A673 (cell line): ENCODE measurements around the gene HSD17B2. TPM values are rescaled to one million over a fixed set of nuclear protein-coding genes. Genes with fewer than 3 reads are reported as not detected.
"Not testable (repeated sequence)": the region's sequence is repeated elsewhere in the genome, so short reads cannot be mapped to it uniquely, and the experiment has no call there.

Source experiments
- BruUV-seq: library from RNA; stranded (reverse); fragments of 400-500 nt; replicated peaks from 2 replicates; lab custom pipeline; 2021; lab: Mats Ljungman, UMichigan
- CTCF ChIA-PET: fragments of 300-600 bp; sonication (Branson Sonifier 250); formaldehyde crosslinking; loops from one replicate; lab custom pipeline; 2022; ENCODE audit warnings: antibody characterized with exemption; lab: Charles Lee
- POLR2A ChIA-PET: fragments of 300-600 bp; sonication (Branson Sonifier 250); formaldehyde crosslinking; loops from one replicate; lab custom pipeline; 2022; ENCODE audit warnings: antibody characterized with exemption; ENCODE audit not compliant: low non-redundant PET; lab: Charles Lee
- DNase-seq: peaks from one replicate; pipeline ENCODE4 v3.0.0-alpha.2; 2015; ENCODE audit warnings: low spot score
- H3K27ac ChIP-seq: fragments of 200-600 bp; sonication (generic); 2 replicates; pipeline ENCODE4 v1.5.1; 2016; ENCODE audit warnings: mixed run types, low read depth, mild to moderate bottlenecking, mixed read lengths, antibody characterized with exemption, low read length; ENCODE audit not compliant: poor library complexity, severe bottlenecking
- H3K27me3 ChIP-seq: fragments of 200-600 bp; sonication (generic); replicated peaks from 2 replicates; pipeline ENCODE4 v1.6.1; 2017; ENCODE audit warnings: mixed run types, low read depth, mild to moderate bottlenecking, mixed read lengths, antibody characterized with exemption, low read length; ENCODE audit not compliant: insufficient read depth, poor library complexity
- H3K36me3 ChIP-seq: fragments of 200-600 bp; sonication (generic); 2 replicates; pipeline ENCODE4 v1.6.1; 2016; ENCODE audit warnings: mixed run types, mild to moderate bottlenecking, mixed read lengths, antibody characterized with exemption, low read length; ENCODE audit not compliant: insufficient read depth, poor library complexity, severe bottlenecking
- H3K4me1 ChIP-seq: fragments of 200-600 bp; sonication (generic); 2 replicates; pipeline ENCODE4 v1.6.1; 2017; ENCODE audit warnings: mixed run types, mild to moderate bottlenecking, mixed read lengths, antibody characterized with exemption, low read length; ENCODE audit not compliant: insufficient read depth, poor library complexity, severe bottlenecking
- H3K4me3 ChIP-seq: fragments of 200-600 bp; sonication (generic); 2 replicates; pipeline ENCODE4 v1.5.1; 2016; ENCODE audit warnings: low read depth, mixed run types, mild to moderate bottlenecking, mixed read lengths, low read length; ENCODE audit not compliant: poor library complexity, severe bottlenecking
- H3K9me3 ChIP-seq: fragments of 200-600 bp; sonication (generic); 2 replicates; pipeline ENCODE4 v1.6.1; 2016; ENCODE audit warnings: mixed run types, low read depth, mild to moderate bottlenecking, mixed read lengths, antibody characterized with exemption, low read length; ENCODE audit not compliant: poor library complexity, severe bottlenecking
- CTCF ChIP-seq: fragments of 300-800, 200-600 bp; sonication (generic); conservative IDR thresholded peaks from 2 replicates; pipeline ENCODE4 v1.5.1; 2017; ENCODE audit warnings: low read depth, mild to moderate bottlenecking, antibody characterized with exemption, low read length, moderate library complexity, mixed read lengths
- EZH2 ChIP-seq: fragments of 200-600 bp; sonication (generic); IDR thresholded peaks from 2 replicates; pipeline ENCODE4 v1.6.1; 2017; ENCODE audit warnings: borderline replicate concordance, low read depth, mild to moderate bottlenecking, mixed read lengths, antibody characterized with exemption, low read length; ENCODE audit not compliant: poor library complexity, severe bottlenecking
- intact Hi-C: fragments of 100-400 bp; cut with micrococcal nuclease; formaldehyde crosslinking; loops from one replicate; pipeline ENCODE4 v1.10.0; 2022; ENCODE audit not compliant: unreplicated experiment
- total RNA-seq: library from RNA; stranded (reverse); gene quantifications from 2 replicates; pipeline ENCODE4 v1.2.3, GENCODE V29; 2021

Gene HSD17B2
- total RNA-seq, 1 experiment from 2014 or later: 4.9 TPM

GRCh38 chr16:82137822-82138167 is 102.7 kb downstream of the HSD17B2 start:
- no TSS peak for BruUV-seq
- DNase-seq: no peak
- intact Hi-C loops: no loop called here
- H3K27me3 ChIP-seq: no peaks in the 10 kb centered on the region
- no peak overlapping the region for H3K27ac ChIP-seq
- H3K4me3 ChIP-seq: no peak overlapping the region
- H3K36me3 ChIP-seq: no peaks in the 10 kb centered on the region
- H3K4me1 ChIP-seq: no peaks in the 10 kb centered on the region
- POLR2A ChIA-PET: no interaction called here
- no peak for TF ChIP-seq EZH2
- no peak for TF ChIP-seq CTCF
- H3K9me3 ChIP-seq: no peaks in the 10 kb centered on the region
- CTCF ChIA-PET: no interaction called here

- no peaks in the 10 kb centered on the region for H3K9me3 ChIP-seq
- H3K36me3 ChIP-seq: no peaks in the 10 kb centered on the region
- no peak overlapping the region for H3K4me3 ChIP-seq
- intact Hi-C loops: no loop called here
- no peak overlapping the region for H3K27ac ChIP-seq
- no peaks in the 10 kb centered on the region for H3K27me3 ChIP-seq
- no TSS peak for BruUV-seq
- ChIA-PET POLR2A (no interaction called here), CTCF (no interaction called here)
- H3K4me1 ChIP-seq: no peaks in the 10 kb centered on the region
- DNase-seq: no peak
- TF ChIP-seq EZH2 (no peak), CTCF (no peak)
These were observed 103.6 kb downstream of the HSD17B2 start for GRCh38 chr16:82138478-82139285.

- H3K4me3 ChIP-seq, H3K27me3 ChIP-seq, POLR2A ChIA-PET, BruUV-seq, DNase-seq, H3K27ac ChIP-seq, CTCF ChIA-PET, H3K36me3 ChIP-seq, H3K9me3 ChIP-seq, H3K4me1 ChIP-seq, intact Hi-C loops: not testable (repeated sequence)
These were observed 104.2 kb downstream of the HSD17B2 start for GRCh38 chr16:82139286-82139571.

GRCh38 chr16:82146556-82146955 is 111.5 kb downstream of the HSD17B2 start:
- H3K36me3 ChIP-seq: peaks cover 28% of the 10 kb centered on the region
- TF ChIP-seq EZH2 (no peak), CTCF (no peak)
- DNase-seq: no peak
- H3K4me3 ChIP-seq: no peak overlapping the region
- no TSS peak for BruUV-seq
- intact Hi-C loops: no loop called here
- H3K4me1 ChIP-seq: peaks cover 26% of the 10 kb centered on the region
- ChIA-PET CTCF (no interaction called here), POLR2A (no interaction called here)
- no peaks in the 10 kb centered on the region for H3K27me3 ChIP-seq
- H3K9me3 ChIP-seq: no peaks in the 10 kb centered on the region
- H3K27ac ChIP-seq: no peak overlapping the region
